DOHH2 (cell line): ENCODE results near the gene TMEM119.

Source experiments
- EZH2phosphoT487 ChIP-seq: fragments of 200-600 bp; sonication (generic); IDR thresholded peaks from 2 replicates; pipeline ENCODE4 v1.6.1; 2017; ENCODE audit warnings: borderline replicate concordance, mild to moderate bottlenecking, antibody characterized with exemption, low read length, moderate library complexity, mixed read lengths
- TF ChIP-seq, protein P1 (sequence below): fragments of 200-600 bp; sonication (generic); IDR thresholded peaks from one replicate; pipeline ENCODE4 v1.5.1; 2014; ENCODE audit warnings: antibody characterized with exemption, mild to moderate bottlenecking, low read depth, low read length; ENCODE audit not compliant: poor library complexity, severe bottlenecking

DNA sequence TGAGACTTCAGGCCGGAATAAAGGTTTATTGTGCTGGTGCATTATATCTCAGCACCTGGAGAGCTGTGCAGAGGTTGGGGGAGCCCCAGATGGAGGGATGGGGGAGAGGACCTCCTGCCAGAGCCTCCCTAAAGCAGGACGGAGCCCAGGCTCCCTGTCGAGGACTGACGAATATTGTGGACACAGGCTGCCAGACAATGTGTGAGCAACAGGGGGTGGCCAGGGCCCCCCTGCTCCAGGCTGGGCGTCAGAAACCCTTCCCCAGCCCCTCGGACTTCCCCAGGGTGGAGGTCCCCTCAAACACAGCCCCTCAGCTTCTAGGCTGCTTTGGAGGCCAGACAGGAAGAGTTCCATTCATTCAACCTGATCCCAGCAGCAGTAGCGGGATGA is 8.0 kb downstream of the TMEM119 start:
- TF ChIP-seq, protein P1, sequence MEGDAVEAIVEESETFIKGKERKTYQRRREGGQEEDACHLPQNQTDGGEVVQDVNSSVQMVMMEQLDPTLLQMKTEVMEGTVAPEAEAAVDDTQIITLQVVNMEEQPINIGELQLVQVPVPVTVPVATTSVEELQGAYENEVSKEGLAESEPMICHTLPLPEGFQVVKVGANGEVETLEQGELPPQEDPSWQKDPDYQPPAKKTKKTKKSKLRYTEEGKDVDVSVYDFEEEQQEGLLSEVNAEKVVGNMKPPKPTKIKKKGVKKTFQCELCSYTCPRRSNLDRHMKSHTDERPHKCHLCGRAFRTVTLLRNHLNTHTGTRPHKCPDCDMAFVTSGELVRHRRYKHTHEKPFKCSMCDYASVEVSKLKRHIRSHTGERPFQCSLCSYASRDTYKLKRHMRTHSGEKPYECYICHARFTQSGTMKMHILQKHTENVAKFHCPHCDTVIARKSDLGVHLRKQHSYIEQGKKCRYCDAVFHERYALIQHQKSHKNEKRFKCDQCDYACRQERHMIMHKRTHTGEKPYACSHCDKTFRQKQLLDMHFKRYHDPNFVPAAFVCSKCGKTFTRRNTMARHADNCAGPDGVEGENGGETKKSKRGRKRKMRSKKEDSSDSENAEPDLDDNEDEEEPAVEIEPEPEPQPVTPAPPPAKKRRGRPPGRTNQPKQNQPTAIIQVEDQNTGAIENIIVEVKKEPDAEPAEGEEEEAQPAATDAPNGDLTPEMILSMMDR = no peak
- TF ChIP-seq EZH2phosphoT487 = no peak
